Stomach smooth muscle (tissue), 2 donors: Measurements from ENCODE around the gene AP4B1.

Source experiments
- H3K27ac ChIP-seq: one replicate; pipeline ENCODE4 v1.7.0; 2013; ENCODE audit warnings: mild to moderate bottlenecking, low read length, inconsistent platforms
- H3K27me3 ChIP-seq, 2 donors: one replicate each; pipeline ENCODE4 v1.7.0; 2013; ENCODE audit warnings: low read length in 2 of 2; ENCODE audit not compliant: insufficient read depth in 2 of 2, control insufficient read depth in 1 of 2
- H3K36me3 ChIP-seq, 2 donors: one replicate each; pipeline ENCODE4 v1.7.0; 2013; ENCODE audit warnings: low read length in 2 of 2; ENCODE audit not compliant: control insufficient read depth in 2 of 2, insufficient read depth in 2 of 2
- H3K4me1 ChIP-seq: one replicate; pipeline ENCODE4 v1.7.0; 2013; ENCODE audit warnings: low read length; ENCODE audit not compliant: control insufficient read depth, insufficient read depth
- H3K4me3 ChIP-seq, 2 donors: one replicate each; pipeline ENCODE4 v1.7.0; 2013; ENCODE audit warnings: low read length in 2 of 2
- H3K9ac ChIP-seq, 2 donors: one replicate each; pipeline ENCODE4 v1.7.0; 2013; ENCODE audit warnings: low read length in 2 of 2, mild to moderate bottlenecking in 1 of 2
- H3K9me3 ChIP-seq, 2 donors: one replicate each; pipeline ENCODE4 v1.7.0; 2013; ENCODE audit warnings: low read length in 2 of 2; ENCODE audit not compliant: control insufficient read depth in 2 of 2
- donor health status: healthy.
- donor health status: Pancreatic carcinoma.

Gene AP4B1

GRCh38 chr1:113895098-113895497 lies 9.5 kb downstream of the AP4B1 start:
- H3K4me1 ChIP-seq: no peaks in the 10 kb centered on the region

GRCh38 chr1:113893267-113893666 lies 11.3 kb downstream of the AP4B1 start:
- H3K27ac ChIP-seq: no peak overlapping the region

More at GRCh38 chr1:113895098-113895497, 9.5 kb downstream of the AP4B1 start:
- H3K9ac ChIP-seq: no peak overlapping the region
- no peak overlapping the region for H3K4me3 ChIP-seq
- H3K9me3 ChIP-seq: no peaks in the 10 kb centered on the region
- H3K36me3 ChIP-seq: peaks cover 12 to 26% of the 10 kb centered on the region in 2 donors
- no peaks in the 10 kb centered on the region for H3K27me3 ChIP-seq
- no peak overlapping the region for H3K27ac ChIP-seq

GRCh38 chr1:113891631-113892220 lies 12.9 kb downstream of the AP4B1 start:
- Histone ChIP-seq H3K27me3 (no peaks in the 10 kb centered on the region), H3K36me3 (peaks cover 0 to 12% of the 10 kb centered on the region in 2 donors), H3K9me3 (no peaks in the 10 kb centered on the region), H3K4me1 (no peaks in the 10 kb centered on the region), H3K27ac (no peak overlapping the region), H3K4me3 (no peak overlapping the region), H3K9ac (no peak overlapping the region)

More at GRCh38 chr1:113893267-113893666, 11.3 kb downstream of the AP4B1 start:
- no peak overlapping the region for H3K9ac ChIP-seq
- H3K36me3 ChIP-seq: peaks cover 1 to 20% of the 10 kb centered on the region in 2 donors
- no peaks in the 10 kb centered on the region for H3K4me1 ChIP-seq
- no peak overlapping the region for H3K4me3 ChIP-seq
- H3K27me3 ChIP-seq: no peaks in the 10 kb centered on the region
- H3K9me3 ChIP-seq: no peaks in the 10 kb centered on the region

DNA sequence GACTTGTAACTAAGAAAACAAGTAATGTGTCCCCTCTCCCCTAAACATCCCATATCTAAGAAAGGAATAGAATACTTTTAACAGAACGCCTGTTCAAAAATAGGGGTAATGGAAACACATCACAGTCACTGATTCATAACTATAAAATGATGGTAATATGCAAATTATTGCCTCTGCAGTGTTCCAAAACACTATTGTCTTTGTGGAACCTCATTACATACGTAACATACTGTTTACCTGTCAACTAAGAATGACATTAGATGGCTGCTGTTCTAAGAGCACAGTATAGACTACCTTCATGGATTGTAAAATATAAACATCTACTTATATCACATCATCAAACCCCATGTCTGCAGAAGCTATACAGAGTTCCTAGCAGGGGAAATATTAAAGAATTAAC lies 13.8 kb downstream of the AP4B1 start:
- no peaks in the 10 kb centered on the region for H3K27me3 ChIP-seq
- H3K4me3 ChIP-seq: no peak overlapping the region
- no peak overlapping the region for H3K27ac ChIP-seq
- no peak overlapping the region for H3K9ac ChIP-seq
- H3K36me3 ChIP-seq: peaks cover 0 to 6% of the 10 kb centered on the region in 2 donors
- no peaks in the 10 kb centered on the region for H3K4me1 ChIP-seq
- no peaks in the 10 kb centered on the region for H3K9me3 ChIP-seq

GRCh38 chr1:113887402-113888175 lies 17.0 kb downstream of the AP4B1 start, which contains the start of gene BCL2L15:
BCL2L15 (minus strand) TSS chr1:113887581; CDS start chr1:113887375, 206 bp downstream.
- H3K9me3 ChIP-seq: no peaks in the 10 kb centered on the region
- no peaks in the 10 kb centered on the region for H3K36me3 ChIP-seq
- H3K4me3 ChIP-seq: no peak within 1 kb of the TSS
- H3K4me1 ChIP-seq: no peaks in the 10 kb centered on the region
- H3K27ac ChIP-seq: no peak within 1 kb of the TSS
- H3K27me3 ChIP-seq: no peaks in the 10 kb centered on the region
- H3K9ac ChIP-seq: no peak within 1 kb of the TSS

DNA sequence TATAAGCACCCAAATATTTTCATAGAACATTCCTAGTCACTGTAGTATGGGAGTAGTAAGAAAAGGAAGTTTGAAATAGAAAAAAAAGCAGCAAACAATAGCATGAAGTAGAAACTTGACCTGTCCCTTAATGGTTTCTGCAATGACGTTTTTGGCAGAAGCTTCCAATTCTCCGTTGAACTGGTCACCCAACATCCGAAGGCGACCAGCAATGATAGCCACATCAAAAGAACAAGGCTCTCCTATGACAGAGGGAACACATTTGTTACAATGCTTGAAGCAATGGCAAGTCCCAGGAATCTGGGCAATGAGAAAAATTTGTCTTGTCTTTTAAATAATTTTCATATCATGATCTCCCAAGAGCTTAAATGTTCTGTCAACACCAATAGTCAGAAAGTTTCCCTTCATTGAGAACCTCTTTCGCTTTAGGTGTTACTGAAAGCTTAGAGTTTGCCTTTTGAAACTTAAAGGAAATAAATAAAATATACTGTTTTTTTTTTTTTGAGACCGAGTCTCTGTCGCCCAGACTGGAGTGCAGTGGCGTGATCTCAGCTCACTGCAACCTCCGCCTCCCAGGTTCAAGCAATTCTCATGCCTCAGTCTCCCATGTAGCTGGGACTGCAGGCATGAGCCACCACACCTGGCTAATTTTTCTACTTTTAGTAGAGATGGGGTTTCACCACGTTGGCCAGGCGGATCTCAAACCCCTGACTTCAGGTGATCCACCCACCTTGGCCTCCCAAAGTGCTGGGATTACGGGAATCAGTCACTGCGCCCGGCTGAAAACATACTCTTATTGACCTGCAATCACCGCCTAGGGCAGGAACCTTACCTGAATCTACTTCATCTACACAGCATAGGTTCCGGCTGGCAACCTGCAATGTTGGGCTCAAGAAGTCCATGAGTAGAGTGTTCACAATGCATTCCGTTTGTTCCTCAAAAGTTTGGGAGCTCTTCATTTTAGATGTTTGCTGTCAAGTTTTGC lies 17.9 kb downstream of the AP4B1 start:
- Histone ChIP-seq H3K27ac (no peak overlapping the region), H3K36me3 (no peaks in the 10 kb centered on the region), H3K9me3 (no peaks in the 10 kb centered on the region), H3K9ac (no peak overlapping the region), H3K4me1 (no peaks in the 10 kb centered on the region), H3K27me3 (no peaks in the 10 kb centered on the region), H3K4me3 (no peak overlapping the region)

DNA sequence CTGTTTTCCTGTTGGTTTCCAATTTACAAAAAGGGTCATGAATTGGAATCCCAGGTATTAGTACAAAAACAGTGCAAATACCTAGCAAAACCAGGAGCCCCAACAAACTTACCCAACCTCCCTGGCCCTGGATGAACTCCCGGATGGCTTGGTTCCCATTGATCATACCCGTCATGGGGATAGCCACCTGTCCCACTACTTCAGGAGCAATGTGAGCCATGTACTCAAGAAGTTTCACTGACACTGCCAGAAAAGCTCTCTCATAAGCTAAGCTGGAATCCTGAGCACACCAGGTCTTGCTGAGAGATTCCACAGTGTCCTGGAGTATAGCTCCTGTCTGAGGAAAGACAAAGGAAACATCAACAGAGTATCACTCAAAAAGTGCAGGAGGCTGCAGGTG lies 22.9 kb downstream of the AP4B1 start:
- H3K4me1 ChIP-seq: no peaks in the 10 kb centered on the region
- H3K4me3 ChIP-seq: no peak overlapping the region
- no peak overlapping the region for H3K9ac ChIP-seq
- no peaks in the 10 kb centered on the region for H3K27me3 ChIP-seq
- no peaks in the 10 kb centered on the region for H3K36me3 ChIP-seq
- no peak overlapping the region for H3K27ac ChIP-seq
- H3K9me3 ChIP-seq: no peaks in the 10 kb centered on the region

- Histone ChIP-seq H3K27me3 (no peaks in the 10 kb centered on the region), H3K36me3 (no peaks in the 10 kb centered on the region), H3K27ac (no peak overlapping the region), H3K9ac (no peak overlapping the region), H3K9me3 (no peaks in the 10 kb centered on the region), H3K4me3 (no peak overlapping the region), H3K4me1 (no peaks in the 10 kb centered on the region)
Measured at GRCh38 chr1:113879739-113880038, 24.9 kb downstream of the AP4B1 start.

DNA sequence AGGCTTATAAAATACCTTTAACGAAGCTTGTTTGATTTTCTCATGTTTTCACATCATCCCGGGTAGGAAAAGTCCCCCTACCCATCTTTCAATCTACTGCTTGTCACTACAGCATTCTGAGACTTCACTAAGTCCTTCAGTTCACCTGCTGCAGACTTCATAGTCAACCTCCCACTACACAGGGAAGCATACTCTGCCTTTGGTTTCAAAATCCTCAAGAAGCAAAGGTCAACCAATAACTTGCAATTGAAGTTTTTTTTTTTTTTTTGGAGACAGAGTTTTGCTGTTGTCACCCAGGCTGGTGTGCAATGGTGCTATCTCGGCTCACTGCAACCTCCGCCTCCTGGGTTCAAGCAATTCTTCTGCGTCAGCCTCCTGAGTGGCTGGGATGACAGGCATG lies 28.4 kb downstream of the AP4B1 start:
- H3K27me3 ChIP-seq: no peaks in the 10 kb centered on the region
- no peak overlapping the region for H3K9ac ChIP-seq
- H3K4me3 ChIP-seq: no peak overlapping the region
- H3K4me1 ChIP-seq: no peaks in the 10 kb centered on the region
- H3K27ac ChIP-seq: no peak overlapping the region
- no peaks in the 10 kb centered on the region for H3K9me3 ChIP-seq
- H3K36me3 ChIP-seq: no peaks in the 10 kb centered on the region

DNA sequence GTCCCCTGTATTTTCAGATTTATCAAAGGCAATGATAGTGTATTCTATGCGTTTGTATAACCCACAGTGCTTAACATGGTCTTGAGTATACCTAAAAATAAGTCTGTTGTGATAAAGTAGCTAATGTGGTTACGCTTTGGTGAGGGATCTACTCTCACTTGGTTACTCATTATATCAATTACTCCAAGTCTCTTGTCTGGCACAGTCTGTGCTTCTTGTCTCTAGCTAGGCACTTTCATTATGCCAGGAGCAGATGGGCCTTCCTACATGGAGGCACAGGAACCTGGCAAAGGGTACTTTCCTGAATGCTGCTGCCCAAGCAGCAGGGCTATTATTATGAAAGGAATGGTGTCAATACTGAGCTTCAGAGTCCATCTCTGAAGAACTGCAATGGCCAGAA lies 28.9 kb downstream of the AP4B1 start:
- H3K9ac ChIP-seq: no peak overlapping the region

More for the DNA sequence above, 28.9 kb downstream of the AP4B1 start:
- no peak overlapping the region for H3K27ac ChIP-seq
- no peaks in the 10 kb centered on the region for H3K27me3 ChIP-seq
- H3K4me1 ChIP-seq: no peaks in the 10 kb centered on the region
- H3K9me3 ChIP-seq: no peaks in the 10 kb centered on the region
- no peaks in the 10 kb centered on the region for H3K36me3 ChIP-seq
- H3K4me3 ChIP-seq: no peak overlapping the region
